SU-DHL-6 (cell line): ENCODE measurements around the gene C1S.

Experiments used
- H2AFZ ChIP-seq: fragments of 200-600 bp; sonication (generic); 2 replicates; pipeline ENCODE4 v1.6.1; 2014; ENCODE audit warnings: low read depth, mild to moderate bottlenecking, moderate library complexity, mixed read lengths, antibody characterized with exemption, low read length; ENCODE audit not compliant: severe bottlenecking
- H3F3A ChIP-seq: fragments of 200-600 bp; shearing (Covaris generic); 2 replicates; pipeline ENCODE4 v1.6.0; 2016; ENCODE audit warnings: antibody characterized with exemption, mild to moderate bottlenecking; ENCODE audit not compliant: insufficient read depth
- H3K27ac ChIP-seq: fragments of 200-600 bp; sonication (generic); 2 replicates; pipeline ENCODE4 v1.5.1; 2016; ENCODE audit warnings: low read depth, mild to moderate bottlenecking, low read length, moderate library complexity, mixed read lengths
- H3K27me3 ChIP-seq: fragments of 200-600 bp; sonication (generic), shearing (Covaris generic); 2 replicates; pipeline ENCODE4 v1.6.0; 2014; ENCODE audit warnings: mild to moderate bottlenecking, low read length
- H3K36me3 ChIP-seq: fragments of 200-600 bp; sonication (generic); 2 replicates; pipeline ENCODE4 v1.6.1; 2014; ENCODE audit warnings: mild to moderate bottlenecking, low read length, mixed read lengths
- H3K4me2 ChIP-seq: fragments of 300-600, 200-600 bp; shearing (Covaris generic), sonication (generic); 2 replicates; pipeline ENCODE4 v1.6.0; 2014; ENCODE audit warnings: low read length, low read depth, mild to moderate bottlenecking; ENCODE audit not compliant: poor library complexity, severe bottlenecking
- H3K4me3 ChIP-seq: fragments of 200-600 bp; sonication (generic); 2 replicates; pipeline ENCODE4 v1.5.1; 2014; ENCODE audit warnings: antibody characterized with exemption, low read length, mild to moderate bottlenecking, mixed read lengths; ENCODE audit not compliant: insufficient read depth, poor library complexity, severe bottlenecking
- H3K79me2 ChIP-seq: fragments of 200-600 bp; sonication (generic); 2 replicates; pipeline ENCODE4 v1.6.1; 2014; ENCODE audit warnings: mild to moderate bottlenecking, low read length, moderate library complexity; ENCODE audit not compliant: insufficient read depth
- H3K9ac ChIP-seq: fragments of 200-600 bp; sonication (generic); 2 replicates; pipeline ENCODE4 v1.7.0; 2014; ENCODE audit warnings: mild to moderate bottlenecking, low read length
- H3K9me2 ChIP-seq: fragments of 200-600 bp; sonication (generic); replicated peaks from 2 replicates; pipeline ENCODE4 v1.6.1; 2014; ENCODE audit warnings: low read length; ENCODE audit not compliant: insufficient read depth
- H3K9me3 ChIP-seq: fragments of 200-600 bp; sonication (generic); 2 replicates; pipeline ENCODE4 v1.6.1; 2014; ENCODE audit warnings: low read length, mixed read lengths; ENCODE audit not compliant: insufficient read depth
- H4K20me1 ChIP-seq: fragments of 200-600 bp; sonication (generic); 2 replicates; pipeline ENCODE4 v1.6.1; 2014; ENCODE audit warnings: low read depth, mild to moderate bottlenecking, antibody characterized with exemption, low read length, moderate library complexity, mixed read lengths
- EZH2phosphoT487 ChIP-seq: fragments of 200-600 bp; sonication (generic), shearing (Covaris generic); conservative IDR thresholded peaks from 2 replicates; pipeline ENCODE4 v1.6.1; 2018; ENCODE audit warnings: mild to moderate bottlenecking, antibody characterized with exemption, low read length, moderate library complexity, mixed read lengths
- TF ChIP-seq, protein P1 (sequence below): fragments of 200-600 bp; sonication (generic); IDR thresholded peaks from one replicate; pipeline ENCODE4 v1.5.1; 2017; ENCODE audit warnings: antibody characterized with exemption, mild to moderate bottlenecking, low read length, moderate library complexity; ENCODE audit not compliant: insufficient read depth, poor library complexity, severe bottlenecking

The C1S gene

DNA sequence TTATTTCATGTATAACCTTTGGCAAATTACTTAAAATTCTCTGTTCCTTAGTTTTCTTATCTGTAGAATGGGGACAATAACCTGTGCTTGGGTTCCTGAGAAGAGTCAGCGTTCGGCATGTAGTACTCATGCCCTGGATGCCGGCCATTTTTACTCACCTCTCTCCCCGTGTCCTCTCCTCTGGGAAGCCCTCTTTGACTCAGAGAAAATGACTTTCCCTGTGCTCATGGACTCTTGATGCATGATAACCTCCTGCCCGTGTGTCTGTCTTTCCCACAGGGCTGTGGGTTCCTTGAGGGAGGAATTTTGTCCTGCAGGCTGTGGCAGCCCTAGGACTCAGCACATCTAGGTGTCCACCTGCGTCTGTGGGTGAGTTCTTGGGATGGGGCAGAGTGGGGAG lies 54.3 kb downstream of the C1S start:
- no peaks in the 10 kb centered on the region for H3K79me2 ChIP-seq
- H3K9me2 ChIP-seq, result no peaks in the 10 kb centered on the region
- TF ChIP-seq, protein P1, sequence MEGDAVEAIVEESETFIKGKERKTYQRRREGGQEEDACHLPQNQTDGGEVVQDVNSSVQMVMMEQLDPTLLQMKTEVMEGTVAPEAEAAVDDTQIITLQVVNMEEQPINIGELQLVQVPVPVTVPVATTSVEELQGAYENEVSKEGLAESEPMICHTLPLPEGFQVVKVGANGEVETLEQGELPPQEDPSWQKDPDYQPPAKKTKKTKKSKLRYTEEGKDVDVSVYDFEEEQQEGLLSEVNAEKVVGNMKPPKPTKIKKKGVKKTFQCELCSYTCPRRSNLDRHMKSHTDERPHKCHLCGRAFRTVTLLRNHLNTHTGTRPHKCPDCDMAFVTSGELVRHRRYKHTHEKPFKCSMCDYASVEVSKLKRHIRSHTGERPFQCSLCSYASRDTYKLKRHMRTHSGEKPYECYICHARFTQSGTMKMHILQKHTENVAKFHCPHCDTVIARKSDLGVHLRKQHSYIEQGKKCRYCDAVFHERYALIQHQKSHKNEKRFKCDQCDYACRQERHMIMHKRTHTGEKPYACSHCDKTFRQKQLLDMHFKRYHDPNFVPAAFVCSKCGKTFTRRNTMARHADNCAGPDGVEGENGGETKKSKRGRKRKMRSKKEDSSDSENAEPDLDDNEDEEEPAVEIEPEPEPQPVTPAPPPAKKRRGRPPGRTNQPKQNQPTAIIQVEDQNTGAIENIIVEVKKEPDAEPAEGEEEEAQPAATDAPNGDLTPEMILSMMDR, result no peak
- TF ChIP-seq EZH2phosphoT487, result no peak
- no peak overlapping the region for H3K4me3 ChIP-seq
- no peak overlapping the region for H2AFZ ChIP-seq
- no peaks in the 10 kb centered on the region for H3F3A ChIP-seq
- H3K27ac ChIP-seq, result no peak overlapping the region
- no peaks in the 10 kb centered on the region for H4K20me1 ChIP-seq
- H3K36me3 ChIP-seq, result no peaks in the 10 kb centered on the region
- no peaks in the 10 kb centered on the region for H3K27me3 ChIP-seq
- no peak overlapping the region for H3K4me2 ChIP-seq
- H3K9ac ChIP-seq, result no peak overlapping the region
- no peaks in the 10 kb centered on the region for H3K9me3 ChIP-seq

DNA sequence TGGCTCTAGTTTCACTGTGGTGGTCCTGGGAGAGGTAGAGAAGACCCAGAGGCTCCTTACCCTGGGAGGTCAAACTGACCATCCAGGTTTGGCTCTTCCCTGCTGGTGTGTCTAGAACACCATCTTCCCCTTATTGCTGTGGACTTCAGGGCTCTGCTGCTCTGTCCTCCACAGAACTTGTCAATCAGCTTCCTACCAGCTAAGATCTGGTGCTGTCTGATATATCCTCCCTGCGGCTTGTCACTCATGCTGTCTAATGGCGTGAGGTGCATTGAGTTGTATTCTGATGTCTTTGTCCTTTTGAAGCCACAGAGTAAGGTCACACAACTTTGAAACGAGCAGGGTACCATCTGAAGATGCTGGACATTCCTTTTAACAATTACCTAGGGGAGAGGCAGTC lies 55.7 kb downstream of the C1S start:
- TF ChIP-seq, protein P1, result no peak
- no peak for TF ChIP-seq EZH2phosphoT487
- no peaks in the 10 kb centered on the region for H3F3A ChIP-seq
- no peaks in the 10 kb centered on the region for H3K27me3 ChIP-seq
- H3K36me3 ChIP-seq, result no peaks in the 10 kb centered on the region
- H3K9me3 ChIP-seq, result no peaks in the 10 kb centered on the region
- H2AFZ ChIP-seq, result no peak overlapping the region
- H3K9me2 ChIP-seq, result no peaks in the 10 kb centered on the region
- no peak overlapping the region for H3K9ac ChIP-seq
- H4K20me1 ChIP-seq, result no peaks in the 10 kb centered on the region
- no peak overlapping the region for H3K27ac ChIP-seq
- H3K4me2 ChIP-seq, result no peak overlapping the region
- H3K79me2 ChIP-seq, result no peaks in the 10 kb centered on the region
- H3K4me3 ChIP-seq, result no peak overlapping the region

DNA sequence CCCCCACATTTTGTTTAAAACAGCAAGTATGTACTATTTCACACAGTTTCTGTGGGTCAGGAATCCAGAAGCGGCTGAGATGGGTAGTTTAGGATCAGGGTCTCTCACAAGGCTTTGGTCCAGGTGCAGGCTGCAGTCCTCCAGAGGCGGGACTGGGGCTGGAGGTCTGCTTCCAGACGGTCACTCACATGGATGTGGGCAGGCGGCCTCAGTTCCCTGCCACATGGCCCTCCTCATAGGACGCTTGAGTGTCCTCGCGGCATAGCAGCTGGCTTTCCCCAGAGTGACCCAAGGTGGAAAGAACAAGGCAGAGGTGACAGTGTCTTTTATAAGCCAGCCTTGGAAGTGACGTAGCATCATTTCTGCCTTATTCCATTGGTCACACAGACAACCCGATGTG lies 56.4 kb downstream of the C1S start:
- Histone ChIP-seq H3K27me3 (no peaks in the 10 kb centered on the region), H3K27ac (no peak overlapping the region), H3K9me2 (no peaks in the 10 kb centered on the region), H2AFZ (no peak overlapping the region), H4K20me1 (no peaks in the 10 kb centered on the region), H3K9ac (no peak overlapping the region), H3F3A (no peaks in the 10 kb centered on the region), H3K4me3 (no peak overlapping the region), H3K79me2 (no peaks in the 10 kb centered on the region), H3K9me3 (no peaks in the 10 kb centered on the region), H3K4me2 (no peak overlapping the region), H3K36me3 (no peaks in the 10 kb centered on the region)
- no peak for TF ChIP-seq EZH2phosphoT487
- TF ChIP-seq, protein P1, result no peak

DNA sequence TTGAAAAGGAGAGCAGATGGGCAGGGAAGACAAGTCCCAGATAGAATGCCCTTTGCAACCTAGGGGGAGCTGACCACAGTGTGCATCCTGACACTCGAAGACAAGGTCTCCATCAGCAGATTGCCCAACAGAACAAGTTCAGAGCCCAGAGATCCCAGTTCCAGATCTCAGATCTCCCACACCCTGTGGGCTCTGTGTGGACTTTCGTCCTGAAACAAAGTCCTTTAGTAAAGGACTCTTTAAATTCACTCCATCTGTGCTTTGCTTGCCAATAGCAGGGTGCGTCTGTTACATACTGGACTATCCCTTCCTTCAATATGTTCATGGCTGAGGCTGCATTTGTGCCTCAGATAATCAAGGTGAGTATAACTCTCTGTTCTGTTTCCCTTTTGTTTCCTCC lies 57.2 kb downstream of the C1S start:
- Histone ChIP-seq H4K20me1 (no peaks in the 10 kb centered on the region), H3K9me2 (no peaks in the 10 kb centered on the region), H3K36me3 (no peaks in the 10 kb centered on the region), H3K9me3 (no peaks in the 10 kb centered on the region), H3K4me3 (no peak overlapping the region), H3K79me2 (no peaks in the 10 kb centered on the region), H3K27me3 (no peaks in the 10 kb centered on the region), H3K4me2 (no peak overlapping the region), H3F3A (no peaks in the 10 kb centered on the region), H3K27ac (no peak overlapping the region), H2AFZ (no peak overlapping the region), H3K9ac (no peak overlapping the region)
- TF ChIP-seq, protein P1, result no peak
- no peak for TF ChIP-seq EZH2phosphoT487
